ENCODE data around the gene CCNJL. TPM values are rescaled to one million over a fixed set of nuclear protein-coding genes. Genes with fewer than 3 reads are reported as not detected.

Gene CCNJL
- total and polyA plus RNA-seq, 2 experiments from 2014 or later: 28.4 to 29.2 TPM

GRCh38 chr5:160349935-160350303, 37.6 kb upstream of the CCNJL start:
- no peaks in the 10 kb centered on the region for H3K4me1 ChIP-seq (ENCODE audit: insufficient read depth)
- no peaks in the 10 kb centered on the region for H3K36me3 ChIP-seq (ENCODE audit: insufficient read depth)
- TF ChIP-seq POLR2AphosphoS5 (IDR thresholded peaks at IDR 0.05; ENCODE audit: low read depth) (no peak), STAT1 (IDR thresholded peaks at IDR 0.05; ENCODE audit: unreplicated experiment) (no peak), ZNF331 (CRISPR knock-in tag; IDR thresholded peaks at IDR 0.05; ENCODE audit: low read depth) (no peak), CTCF (conservative IDR thresholded peaks at IDR 0.05; ENCODE audit: low read depth in 2 of 2) (no peak), REST (IDR thresholded peaks at IDR 0.05; ENCODE audit: unreplicated experiment) (no peak)
- no peaks in the 10 kb centered on the region for H4K20me1 ChIP-seq (replicated peaks; ENCODE audit: insufficient read depth)
- H2AFZ ChIP-seq: no peak overlapping the region
- Mint-ChIP-seq H3K9me3 (no peaks in the 10 kb centered on the region), H3K4me1 (peaks cover 5% of the 10 kb centered on the region), H3K27me3 (ENCODE audit: insufficient read depth, low read depth, poor library complexity) (peaks cover 1% of the 10 kb centered on the region), H3K4me3 (no peak overlapping the region), H3K36me3 (ENCODE audit: low read depth) (no peaks in the 10 kb centered on the region), H3K27ac (no peak overlapping the region)
- no peaks in the 10 kb centered on the region for H3K9me2 ChIP-seq (ENCODE audit: insufficient read depth)
- no peak overlapping the region for H3K4me3 ChIP-seq
- no peaks in the 10 kb centered on the region for H3K27me3 ChIP-seq (ENCODE audit: insufficient read depth)
- H3F3A ChIP-seq (replicated peaks; ENCODE audit: low read depth): no peaks in the 10 kb centered on the region
- no peak overlapping the region for H3K27ac ChIP-seq (ENCODE audit: low read depth)
- no peaks in the 10 kb centered on the region for H3K79me2 ChIP-seq (replicated peaks; ENCODE audit: insufficient read depth)
- no peak for ATAC-seq
- no peak overlapping the region for H3K4me2 ChIP-seq
- no peak for DNase-seq (ENCODE audit: low spot score)

GRCh38 chr5:160349249-160349934, 37.0 kb upstream of the CCNJL start:
- no peak for ATAC-seq
- H3K4me1 Mint-ChIP-seq: peaks cover 5% of the 10 kb centered on the region
- H3K27me3 ChIP-seq (ENCODE audit: insufficient read depth): no peaks in the 10 kb centered on the region
- TF ChIP-seq STAT1 (IDR thresholded peaks at IDR 0.05; ENCODE audit: unreplicated experiment) (no peak), ZNF331 (CRISPR knock-in tag; IDR thresholded peaks at IDR 0.05; ENCODE audit: low read depth) (no peak), JUNB (IDR thresholded peaks at IDR 0.05; ENCODE audit: unreplicated experiment) (no peak), ZNF462 (CRISPR knock-in tag; IDR thresholded peaks at IDR 0.05) (no peak), NANOG (IDR thresholded peaks at IDR 0.05; ENCODE audit: borderline replicate concordance) (no peak), EZH2phosphoT487 (IDR thresholded peaks at IDR 0.05; ENCODE audit: unreplicated experiment) (no peak), POLR2AphosphoS5 (IDR thresholded peaks at IDR 0.05; ENCODE audit: low read depth) (no peak)

More at GRCh38 chr5:160349249-160349934, 37.0 kb upstream of the CCNJL start:
- Histone ChIP-seq H3K36me3 (ENCODE audit: insufficient read depth) (no peaks in the 10 kb centered on the region), H3K4me3 (no peak overlapping the region), H4K20me1 (replicated peaks; ENCODE audit: insufficient read depth) (no peaks in the 10 kb centered on the region), H3K9me2 (ENCODE audit: insufficient read depth) (no peaks in the 10 kb centered on the region), H3F3A (replicated peaks; ENCODE audit: low read depth) (no peaks in the 10 kb centered on the region), H3K4me1 (ENCODE audit: insufficient read depth) (no peaks in the 10 kb centered on the region), H3K4me2 (no peak overlapping the region), H3K79me2 (replicated peaks; ENCODE audit: insufficient read depth) (no peaks in the 10 kb centered on the region), H3K27ac (ENCODE audit: low read depth) (no peak overlapping the region), H2AFZ (no peak overlapping the region)
- H3K9me3 Mint-ChIP-seq: no peaks in the 10 kb centered on the region
- H3K4me3 Mint-ChIP-seq: no peak overlapping the region
- H3K27ac Mint-ChIP-seq: no peak overlapping the region; the same call in 1 of the 2 replicates
- peaks cover 1% of the 10 kb centered on the region for H3K27me3 Mint-ChIP-seq (ENCODE audit: insufficient read depth, low read depth, poor library complexity)
- no peak for DNase-seq (ENCODE audit: low spot score)
- H3K36me3 Mint-ChIP-seq (ENCODE audit: low read depth): no peaks in the 10 kb centered on the region
